Measurements from ENCODE around the gene DYNC1I1.

The DYNC1I1 gene

DNA sequence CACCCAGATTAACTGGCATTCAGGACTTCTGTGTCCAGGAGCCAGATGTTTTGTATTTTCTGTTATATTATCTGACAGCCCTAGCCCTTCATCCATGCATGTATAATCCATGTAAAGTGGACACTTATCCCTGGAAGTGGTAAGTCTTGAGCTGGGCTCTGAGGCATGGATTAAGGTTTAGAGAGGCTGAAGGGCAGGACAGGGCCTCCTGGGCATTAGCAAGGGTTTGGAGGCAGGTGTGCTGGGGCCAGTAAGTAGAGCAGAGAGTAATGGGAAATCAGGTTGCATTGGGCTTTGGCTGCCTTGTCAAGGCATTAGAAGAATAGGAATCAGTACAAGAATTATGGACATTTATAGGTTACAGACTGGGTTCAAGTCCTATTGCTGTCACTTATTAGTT, 138.0 kb downstream of the DYNC1I1 start:
- H2AK5ac ChIP-seq (ENCODE audit: low read depth, low read length) = no peak overlapping the region
- H4K8ac ChIP-seq (ENCODE audit: low read depth, low read length) = no peak overlapping the region
- H2BK120ac ChIP-seq (ENCODE audit: low read depth, low read length) = no peak overlapping the region
- H3K9me3 ChIP-seq (replicated peaks in 1 of 2; ENCODE audit: control insufficient read depth in 2 of 2, insufficient read depth in 1 of 2, low read depth in 1 of 2, low read length in 2 of 2) = no peaks in the 10 kb centered on the region
- H3K4me3 ChIP-seq (ENCODE audit: low read length in 2 of 2) = no peak overlapping the region
- H3K27ac ChIP-seq (replicated peaks; ENCODE audit: low read length) = no peak overlapping the region
- H3K14ac ChIP-seq (ENCODE audit: low read length) = no peak overlapping the region
- no peak overlapping the region for H3K18ac ChIP-seq (ENCODE audit: low read length)
- H3K4me1 ChIP-seq (ENCODE audit: control insufficient read depth in 2 of 2, insufficient read depth in 1 of 2, low read depth in 1 of 2, low read length in 2 of 2) = peaks cover 0 to 6% of the 10 kb centered on the region in 2 donors
- no peak overlapping the region for H2AFZ ChIP-seq (ENCODE audit: low read length)
- no peak overlapping the region for H2BK12ac ChIP-seq (ENCODE audit: low read length)
- no peak overlapping the region for H2BK15ac ChIP-seq (ENCODE audit: low read length)
- no peaks in the 10 kb centered on the region for H3K36me3 ChIP-seq (replicated peaks in 1 of 2; ENCODE audit: control insufficient read depth in 2 of 2, insufficient read depth in 2 of 2, low read length in 2 of 2)
- DNase-seq (ENCODE audit: low spot score) = no peak
- no peak overlapping the region for H3K4me2 ChIP-seq (ENCODE audit: insufficient read depth, low read length, poor library complexity, severe bottlenecking)
- H3K9ac ChIP-seq (ENCODE audit: low read depth, low read length, poor library complexity) = no peak overlapping the region
- H3K23ac ChIP-seq (ENCODE audit: low read depth, low read length, poor library complexity) = no peak overlapping the region
- no peak overlapping the region for H3K4ac ChIP-seq (ENCODE audit: low read length)
- peaks cover 0 to 23% (median 0%) of the 10 kb centered on the region in 3 experiments for H3K27me3 ChIP-seq (ENCODE audit: control insufficient read depth in 3 of 3, insufficient read depth in 3 of 3, low read depth in 1 of 3, low read length in 3 of 3)
- H3K79me1 ChIP-seq (ENCODE audit: low read depth, low read length) = no peaks in the 10 kb centered on the region
- H2BK5ac ChIP-seq (ENCODE audit: low read length) = no peak overlapping the region
- H4K91ac ChIP-seq (ENCODE audit: low read depth, low read length, poor library complexity) = no peak overlapping the region

DNA sequence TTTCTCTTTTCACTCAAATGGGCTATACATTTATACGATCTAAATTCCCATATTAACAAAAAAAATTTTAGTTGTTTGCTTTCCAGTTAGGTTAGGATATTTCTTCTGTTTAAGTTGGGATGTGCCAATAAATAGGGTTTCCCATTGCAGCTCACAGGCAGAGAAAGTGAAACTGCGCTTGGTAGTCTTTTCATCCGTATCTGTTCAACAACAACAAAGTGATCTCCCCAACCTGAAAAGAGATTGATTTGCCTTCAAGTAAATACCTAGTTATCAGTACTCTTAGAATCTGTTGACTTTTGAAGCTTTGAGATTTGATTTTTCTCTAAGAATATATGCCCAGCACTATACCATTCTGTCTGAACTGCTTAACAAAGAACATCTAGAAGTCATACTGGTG, 143.4 kb downstream of the DYNC1I1 start:
- Histone ChIP-seq H4K8ac (ENCODE audit: low read depth, low read length) (no peak overlapping the region), H3K4me2 (ENCODE audit: insufficient read depth, low read length, poor library complexity, severe bottlenecking) (no peak overlapping the region), H3K18ac (ENCODE audit: low read length) (no peak overlapping the region), H2AFZ (ENCODE audit: low read length) (no peak overlapping the region), H4K91ac (ENCODE audit: low read depth, low read length, poor library complexity) (no peak overlapping the region), H3K23ac (ENCODE audit: low read depth, low read length, poor library complexity) (no peak overlapping the region), H3K27me3 (ENCODE audit: control insufficient read depth in 3 of 3, insufficient read depth in 3 of 3, low read depth in 1 of 3, low read length in 3 of 3) (peaks cover 0 to 27% (median 0%) of the 10 kb centered on the region in 3 experiments), H2BK5ac (ENCODE audit: low read length) (no peak overlapping the region), H3K27ac (replicated peaks; ENCODE audit: low read length) (no peak overlapping the region), H3K79me1 (ENCODE audit: low read depth, low read length) (no peaks in the 10 kb centered on the region), H3K9me3 (replicated peaks in 1 of 2; ENCODE audit: control insufficient read depth in 2 of 2, insufficient read depth in 1 of 2, low read depth in 1 of 2, low read length in 2 of 2) (no peaks in the 10 kb centered on the region), H2BK12ac (ENCODE audit: low read length) (no peak overlapping the region), H2BK120ac (ENCODE audit: low read depth, low read length) (no peak overlapping the region), H2AK5ac (ENCODE audit: low read depth, low read length) (no peak overlapping the region), H3K4ac (ENCODE audit: low read length) (no peak overlapping the region), H2BK15ac (ENCODE audit: low read length) (no peak overlapping the region), H3K9ac (ENCODE audit: low read depth, low read length, poor library complexity) (no peak overlapping the region), H3K4me3 (ENCODE audit: low read length in 2 of 2) (no peak overlapping the region), H3K36me3 (replicated peaks in 1 of 2; ENCODE audit: control insufficient read depth in 2 of 2, insufficient read depth in 2 of 2, low read length in 2 of 2) (no peaks in the 10 kb centered on the region), H3K4me1 (ENCODE audit: control insufficient read depth in 2 of 2, insufficient read depth in 1 of 2, low read depth in 1 of 2, low read length in 2 of 2) (peaks cover 0 to 5% of the 10 kb centered on the region in 2 donors), H3K14ac (ENCODE audit: low read length) (no peak overlapping the region)
- DNase-seq (ENCODE audit: low spot score) = no peak
- WGBS, 2 donors (ENCODE audit: extremely low coverage in 2 of 2, insufficient read length in 2 of 2, insufficient replicate concordance in 1 of 2) = no CpG with 5 or more reads among the region's 3 CpGs

DNA sequence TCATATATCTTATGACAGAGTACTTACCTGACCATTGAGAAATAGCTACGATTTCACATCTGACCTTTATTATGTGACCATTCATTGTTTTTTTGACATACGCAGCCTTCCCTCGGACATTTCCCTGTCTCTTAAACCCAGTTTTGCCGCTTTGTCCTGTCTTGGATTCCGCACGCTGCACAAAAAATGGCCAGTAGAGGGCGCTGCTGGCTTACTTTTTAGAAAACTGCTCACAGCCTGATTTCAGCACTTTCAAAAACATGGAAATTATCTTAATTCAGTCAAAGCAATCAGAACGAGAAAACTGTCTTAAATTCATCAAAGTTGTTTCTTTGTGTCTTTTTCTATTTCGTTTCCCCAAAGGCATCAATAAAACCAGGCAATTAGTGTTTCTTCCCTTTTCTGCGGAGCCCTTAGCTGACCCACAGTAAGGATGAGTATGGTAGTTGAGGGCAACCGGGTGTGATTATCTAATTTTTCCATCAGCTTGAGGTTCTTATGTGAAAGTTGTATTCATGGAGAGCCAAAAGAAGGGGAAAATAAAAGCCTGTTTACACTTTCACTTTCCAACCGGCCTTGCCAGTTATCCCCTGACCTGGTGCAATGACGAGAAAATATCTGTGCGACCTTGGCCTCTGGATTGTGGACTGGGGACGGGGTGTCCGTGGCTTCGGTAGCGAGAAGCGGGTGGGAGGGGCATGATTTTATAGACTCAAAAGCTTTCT, 144.4 kb downstream of the DYNC1I1 start:
- no peak overlapping the region for H2BK12ac ChIP-seq (ENCODE audit: low read length)
- no peak overlapping the region for H3K4ac ChIP-seq (ENCODE audit: low read length)
- no peak overlapping the region for H2AFZ ChIP-seq (ENCODE audit: low read length)
- DNase-seq (ENCODE audit: low spot score) = peak; percentile 84
- H3K27ac ChIP-seq (replicated peaks; ENCODE audit: low read length) = no peak overlapping the region
- no peak overlapping the region for H3K4me3 ChIP-seq (ENCODE audit: low read length in 2 of 2)
- H3K4me2 ChIP-seq (ENCODE audit: insufficient read depth, low read length, poor library complexity, severe bottlenecking) = no peak overlapping the region
- H3K18ac ChIP-seq (ENCODE audit: low read length) = no peak overlapping the region
- H3K23ac ChIP-seq (ENCODE audit: low read depth, low read length, poor library complexity) = no peak overlapping the region
- no peak overlapping the region for H2AK5ac ChIP-seq (ENCODE audit: low read depth, low read length)
- no peaks in the 10 kb centered on the region for H3K9me3 ChIP-seq (replicated peaks in 1 of 2; ENCODE audit: control insufficient read depth in 2 of 2, insufficient read depth in 1 of 2, low read depth in 1 of 2, low read length in 2 of 2)
- no peak overlapping the region for H2BK15ac ChIP-seq (ENCODE audit: low read length)
- H3K9ac ChIP-seq (ENCODE audit: low read depth, low read length, poor library complexity) = no peak overlapping the region
- H2BK120ac ChIP-seq (ENCODE audit: low read depth, low read length) = no peak overlapping the region
- peaks cover 0 to 5% of the 10 kb centered on the region in 2 donors for H3K4me1 ChIP-seq (ENCODE audit: control insufficient read depth in 2 of 2, insufficient read depth in 1 of 2, low read depth in 1 of 2, low read length in 2 of 2)
- H3K79me1 ChIP-seq (ENCODE audit: low read depth, low read length) = no peaks in the 10 kb centered on the region
- no peak overlapping the region for H2BK5ac ChIP-seq (ENCODE audit: low read length)
- peaks cover 0 to 22% (median 0%) of the 10 kb centered on the region in 3 experiments for H3K27me3 ChIP-seq (ENCODE audit: control insufficient read depth in 3 of 3, insufficient read depth in 3 of 3, low read depth in 1 of 3, low read length in 3 of 3)
- no peak overlapping the region for H4K91ac ChIP-seq (ENCODE audit: low read depth, low read length, poor library complexity)
- no peak overlapping the region for H3K14ac ChIP-seq (ENCODE audit: low read length)
- H4K8ac ChIP-seq (ENCODE audit: low read depth, low read length) = no peak overlapping the region
- H3K36me3 ChIP-seq (replicated peaks in 1 of 2; ENCODE audit: control insufficient read depth in 2 of 2, insufficient read depth in 2 of 2, low read length in 2 of 2) = no peaks in the 10 kb centered on the region
- no CpG with 5 or more reads among the region's 19 CpGs for WGBS, 2 donors (ENCODE audit: extremely low coverage in 2 of 2, insufficient read length in 2 of 2, insufficient replicate concordance in 1 of 2)

DNA sequence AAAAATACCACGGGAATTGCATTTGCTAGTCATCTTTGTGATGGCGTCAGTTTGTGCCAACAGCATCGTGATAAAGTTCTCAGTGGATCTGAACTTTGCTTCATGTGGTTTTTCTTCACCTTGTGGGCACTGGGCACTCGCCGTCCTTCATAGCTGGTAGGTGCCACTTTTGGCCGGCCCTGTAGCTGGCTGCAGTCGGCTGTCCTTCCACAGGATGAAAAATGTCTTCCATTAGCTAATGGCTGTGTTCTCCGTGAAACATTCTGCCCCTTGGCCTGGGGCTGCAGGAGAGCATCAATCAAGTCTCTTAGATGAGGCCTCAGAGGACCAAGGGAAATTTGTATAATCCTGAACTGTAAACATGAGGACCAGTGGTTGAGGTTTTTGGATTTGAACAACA, 145.3 kb downstream of the DYNC1I1 start:
- Histone ChIP-seq H2AFZ (ENCODE audit: low read length) (no peak overlapping the region), H3K4me2 (ENCODE audit: insufficient read depth, low read length, poor library complexity, severe bottlenecking) (no peak overlapping the region), H3K27ac (replicated peaks; ENCODE audit: low read length) (no peak overlapping the region), H2BK12ac (ENCODE audit: low read length) (no peak overlapping the region), H3K27me3 (ENCODE audit: control insufficient read depth in 3 of 3, insufficient read depth in 3 of 3, low read depth in 1 of 3, low read length in 3 of 3) (peaks cover 0 to 22% (median 0%) of the 10 kb centered on the region in 3 experiments), H3K9ac (ENCODE audit: low read depth, low read length, poor library complexity) (no peak overlapping the region), H3K4me1 (ENCODE audit: control insufficient read depth in 2 of 2, insufficient read depth in 1 of 2, low read depth in 1 of 2, low read length in 2 of 2) (peaks cover 0 to 3% of the 10 kb centered on the region in 2 donors), H2AK5ac (ENCODE audit: low read depth, low read length) (no peak overlapping the region), H2BK15ac (ENCODE audit: low read length) (no peak overlapping the region), H2BK5ac (ENCODE audit: low read length) (no peak overlapping the region), H3K9me3 (replicated peaks in 1 of 2; ENCODE audit: control insufficient read depth in 2 of 2, insufficient read depth in 1 of 2, low read depth in 1 of 2, low read length in 2 of 2) (no peaks in the 10 kb centered on the region), H2BK120ac (ENCODE audit: low read depth, low read length) (no peak overlapping the region), H4K8ac (ENCODE audit: low read depth, low read length) (no peak overlapping the region), H3K14ac (ENCODE audit: low read length) (no peak overlapping the region), H3K79me1 (ENCODE audit: low read depth, low read length) (no peaks in the 10 kb centered on the region), H4K91ac (ENCODE audit: low read depth, low read length, poor library complexity) (no peak overlapping the region), H3K36me3 (replicated peaks in 1 of 2; ENCODE audit: control insufficient read depth in 2 of 2, insufficient read depth in 2 of 2, low read length in 2 of 2) (no peaks in the 10 kb centered on the region), H3K4ac (ENCODE audit: low read length) (no peak overlapping the region), H3K23ac (ENCODE audit: low read depth, low read length, poor library complexity) (no peak overlapping the region), H3K4me3 (ENCODE audit: low read length in 2 of 2) (no peak overlapping the region), H3K18ac (ENCODE audit: low read length) (no peak overlapping the region)
- no peak for DNase-seq (ENCODE audit: low spot score)
- no CpG with 5 or more reads among the region's 8 CpGs for WGBS, 2 donors (ENCODE audit: extremely low coverage in 2 of 2, insufficient read length in 2 of 2, insufficient replicate concordance in 1 of 2)
